Measurements from ENCODE around the gene HMG20B.

HMG20B gene

DNA sequence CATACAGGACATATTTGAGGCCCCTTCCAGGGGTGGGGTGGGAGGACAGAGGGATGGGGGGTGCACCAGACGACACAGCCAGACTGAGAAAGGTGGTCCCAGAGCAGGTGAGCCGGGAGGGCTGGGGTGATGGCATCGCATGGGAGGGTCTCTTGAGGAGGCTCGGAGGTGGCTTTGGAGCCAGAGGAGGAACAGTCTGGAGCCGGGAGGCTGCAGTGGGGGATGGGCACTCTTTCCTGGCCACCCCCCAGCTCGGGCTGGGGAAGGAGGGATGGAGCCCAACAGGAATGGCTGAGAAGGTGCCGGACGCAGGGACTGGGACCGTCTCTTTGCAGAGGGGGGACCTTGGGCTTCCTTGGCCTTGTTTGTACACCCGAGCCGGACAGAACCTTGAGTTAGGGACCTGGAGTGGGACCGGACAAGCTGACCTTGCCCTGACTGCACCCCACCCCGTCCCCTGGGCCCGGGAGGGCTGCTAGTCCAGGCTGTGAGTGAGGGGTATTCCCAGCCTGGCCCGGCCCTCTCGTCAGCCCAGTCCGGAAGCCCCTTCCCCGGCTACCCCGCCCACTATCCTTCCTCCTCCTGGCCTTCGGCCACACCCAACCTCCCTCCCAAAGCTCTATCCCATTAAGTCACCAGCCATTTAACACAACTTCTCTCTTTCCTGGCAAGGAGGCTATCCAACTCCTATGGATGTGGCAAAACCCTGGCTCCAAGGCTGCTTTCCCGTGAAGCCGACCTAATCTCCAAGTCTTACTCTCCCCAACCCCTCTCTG is 34.7 kb downstream of the HMG20B start:
- DNase-seq (ENCODE audit: low read depth in 2 of 2): no peak

DNA sequence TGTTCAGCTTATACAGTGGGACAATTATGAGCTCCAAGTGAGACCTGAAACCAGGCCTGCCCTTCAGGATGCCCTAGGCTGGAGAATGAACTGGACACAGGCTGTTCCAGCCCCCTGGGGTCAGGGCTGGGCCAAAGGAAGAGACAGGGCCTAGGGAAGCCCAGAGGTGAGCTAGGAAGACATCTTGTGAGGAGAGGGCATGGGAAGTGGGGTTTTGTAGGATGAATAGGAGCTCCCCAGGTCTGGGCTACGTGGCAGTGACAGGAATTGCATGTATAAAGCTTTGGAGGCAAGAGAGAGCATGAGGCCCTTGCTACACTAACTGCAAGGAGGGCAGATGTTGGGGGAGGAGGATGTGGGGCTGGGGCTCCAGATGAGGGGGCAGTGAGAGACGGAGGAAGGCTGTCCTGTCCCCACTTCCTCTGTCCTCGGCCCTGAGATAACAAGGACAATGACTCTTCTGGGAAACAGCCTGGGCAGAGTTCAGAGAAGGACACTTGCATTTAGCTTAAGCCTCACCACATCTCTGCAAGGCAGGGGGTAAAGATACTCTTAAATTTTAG is 35.4 kb downstream of the HMG20B start:
- no peak for DNase-seq (ENCODE audit: low read depth in 2 of 2)

DNA sequence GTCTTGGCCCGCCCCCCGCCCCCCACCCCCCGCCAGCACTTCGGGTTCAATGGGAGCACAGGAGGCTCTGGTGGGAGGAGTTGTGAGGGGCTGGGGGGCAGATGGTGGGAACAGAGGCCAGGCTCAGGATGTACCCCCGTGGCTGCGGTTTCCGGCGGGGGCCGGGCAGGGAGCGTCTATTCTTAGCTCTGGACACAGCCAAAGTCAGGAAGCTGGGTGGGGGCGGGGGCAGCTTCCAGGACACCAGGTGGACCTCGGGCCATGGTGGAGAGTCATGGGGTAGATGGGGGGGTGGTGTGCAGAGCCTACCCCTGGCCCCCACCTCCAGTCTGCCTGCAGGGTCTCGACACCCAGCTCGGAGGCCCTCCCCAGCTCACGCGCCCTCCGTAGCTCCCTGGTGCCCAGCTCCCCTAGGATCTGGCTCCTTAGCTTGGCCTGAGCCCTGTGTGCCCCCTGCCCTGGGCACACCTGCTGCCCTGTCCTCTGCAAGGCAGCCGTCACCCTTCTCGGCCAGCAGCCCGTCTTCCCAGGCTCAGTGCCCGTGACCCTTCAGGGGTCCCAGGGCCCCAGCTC is 36.1 kb downstream of the HMG20B start:
- no peak for DNase-seq (ENCODE audit: low read depth in 2 of 2)

DNA sequence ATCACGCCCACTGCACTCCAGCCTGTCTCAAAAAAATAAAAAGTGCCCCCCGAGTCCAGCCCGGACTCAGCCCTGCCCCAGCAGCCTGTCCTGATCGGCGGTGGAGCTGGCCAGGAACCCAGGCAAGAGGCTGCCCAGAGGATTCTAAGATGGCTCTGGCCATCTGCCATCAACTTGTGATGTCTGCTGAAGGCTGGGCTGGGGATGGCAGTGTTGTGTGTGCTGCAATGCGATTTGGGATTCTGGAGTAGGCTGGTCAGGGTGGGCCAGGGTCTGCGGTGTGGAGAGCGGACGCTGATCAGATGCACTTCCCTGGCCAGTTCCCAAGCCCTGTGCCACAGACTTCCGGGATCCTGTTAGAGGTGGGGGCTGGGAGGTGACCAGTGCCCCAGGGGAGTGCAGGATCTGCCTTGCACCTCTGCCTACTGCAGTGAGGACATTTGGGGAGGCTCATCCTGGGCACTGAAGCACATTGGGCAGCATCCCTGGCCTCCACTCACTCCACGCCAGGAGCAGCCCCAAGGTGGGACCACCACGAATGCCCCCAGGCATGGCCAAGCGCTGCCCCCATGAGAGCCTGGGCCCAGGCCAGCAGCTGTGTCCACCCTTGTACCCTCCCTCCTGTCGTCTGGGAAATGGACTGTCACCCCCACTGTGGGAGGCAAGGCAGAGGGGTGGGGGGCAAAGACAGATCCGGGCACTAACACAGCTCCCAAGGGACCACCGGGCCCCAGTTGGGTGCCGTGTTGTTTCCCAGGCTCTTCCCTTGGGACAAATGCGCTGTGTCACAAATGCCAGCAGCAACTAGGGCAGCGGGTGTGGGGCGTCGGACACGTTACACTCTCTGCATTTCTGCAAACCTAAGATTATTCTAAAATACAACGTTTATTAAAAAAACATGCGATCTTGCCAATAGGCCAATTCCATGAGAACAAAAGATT is 37.3 kb downstream of the HMG20B start:
- DNase-seq (ENCODE audit: low read depth in 2 of 2): no peak

DNA sequence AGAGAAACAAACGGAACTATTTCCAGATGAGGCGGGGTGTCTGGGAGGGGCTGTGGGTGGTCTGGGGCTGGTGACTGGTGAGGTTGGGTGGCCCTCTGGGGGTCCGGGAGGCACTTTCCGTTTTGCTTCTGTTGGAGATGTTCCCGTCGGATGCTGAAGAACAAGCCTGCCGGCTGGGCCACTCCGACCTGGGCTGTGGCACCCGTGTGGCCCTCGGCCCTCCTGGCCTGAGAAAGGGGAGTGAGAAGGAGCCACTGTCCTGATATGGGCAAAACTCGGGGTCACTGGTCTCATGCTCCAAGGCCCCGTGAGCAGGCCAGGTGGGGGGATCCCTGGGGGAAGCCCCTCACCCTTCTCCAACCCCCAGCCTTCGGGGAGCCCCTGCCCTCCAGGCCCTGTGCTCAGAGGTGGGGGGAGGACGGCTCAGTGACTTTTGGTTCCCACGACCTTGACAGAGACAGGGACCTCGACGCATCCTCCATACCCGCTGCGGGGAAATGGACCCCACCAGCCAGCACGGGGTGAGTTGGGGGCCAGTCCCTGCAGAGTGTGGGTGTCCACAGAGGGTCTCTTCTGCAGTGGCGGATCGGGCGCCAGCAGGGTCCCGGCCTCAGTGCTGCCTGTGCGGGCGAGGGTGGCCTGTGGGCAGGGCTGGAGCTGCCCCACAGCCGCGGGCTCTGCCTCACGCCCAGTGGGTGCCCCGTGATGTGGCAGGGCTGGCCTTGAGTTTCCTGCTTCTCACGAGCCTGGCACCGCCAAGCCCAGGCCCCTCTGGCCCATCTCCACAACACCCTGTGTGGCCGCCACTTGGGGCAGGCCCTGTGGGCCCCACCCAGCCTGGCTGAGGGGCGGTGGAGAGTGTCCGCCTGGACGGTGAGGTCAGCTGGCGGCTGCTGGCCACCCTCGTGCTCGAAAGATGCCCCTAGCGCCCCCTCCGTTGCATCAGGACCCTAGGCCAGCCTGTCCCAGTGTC is 38.3 kb downstream of the HMG20B start:
- DNase-seq (ENCODE audit: low read depth in 2 of 2): no peak

DNA sequence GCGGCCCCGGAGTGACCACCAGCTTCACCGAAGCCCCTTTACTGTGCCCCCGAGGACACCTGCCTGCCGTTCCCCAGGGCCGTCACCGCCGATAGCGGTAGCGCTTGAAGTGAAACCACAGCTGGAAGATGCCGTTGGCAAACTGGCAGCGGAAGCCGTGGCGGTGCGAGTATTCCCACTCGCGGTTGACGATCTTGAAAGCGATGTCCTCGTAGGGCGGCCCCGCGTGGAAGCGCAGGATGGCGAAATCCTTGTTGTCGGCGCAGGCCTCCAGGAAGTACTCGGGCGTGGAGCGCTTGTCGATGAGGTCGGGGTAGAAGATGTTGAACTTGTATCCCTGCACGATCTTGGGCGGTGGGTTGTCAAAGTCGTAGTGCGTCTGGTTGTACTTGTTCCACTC is 39.1 kb downstream of the HMG20B start:
- no peak for DNase-seq (ENCODE audit: low read depth in 2 of 2)

DNA sequence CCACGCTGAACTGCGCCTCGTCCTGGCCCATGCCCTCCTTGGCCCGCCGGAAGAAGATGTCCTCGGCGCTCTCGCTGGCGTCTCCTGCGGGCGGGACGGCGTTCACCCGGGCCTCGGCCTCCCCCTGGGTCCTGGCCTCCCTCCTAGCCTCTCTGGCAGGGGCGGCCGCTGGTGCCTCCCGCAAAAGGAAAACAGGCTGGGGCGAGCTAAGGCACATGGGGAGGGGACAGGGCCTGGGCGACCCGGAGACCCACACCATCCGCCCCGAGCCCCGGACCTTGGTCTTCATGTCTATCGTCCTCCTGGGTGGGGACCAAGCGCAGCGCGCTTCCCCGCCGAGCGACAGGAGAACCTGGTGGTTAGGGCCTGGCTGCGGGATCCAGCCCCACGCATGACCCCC is 39.6 kb downstream of the HMG20B start:
- DNase-seq (ENCODE audit: low read depth in 2 of 2): no peak

DNA sequence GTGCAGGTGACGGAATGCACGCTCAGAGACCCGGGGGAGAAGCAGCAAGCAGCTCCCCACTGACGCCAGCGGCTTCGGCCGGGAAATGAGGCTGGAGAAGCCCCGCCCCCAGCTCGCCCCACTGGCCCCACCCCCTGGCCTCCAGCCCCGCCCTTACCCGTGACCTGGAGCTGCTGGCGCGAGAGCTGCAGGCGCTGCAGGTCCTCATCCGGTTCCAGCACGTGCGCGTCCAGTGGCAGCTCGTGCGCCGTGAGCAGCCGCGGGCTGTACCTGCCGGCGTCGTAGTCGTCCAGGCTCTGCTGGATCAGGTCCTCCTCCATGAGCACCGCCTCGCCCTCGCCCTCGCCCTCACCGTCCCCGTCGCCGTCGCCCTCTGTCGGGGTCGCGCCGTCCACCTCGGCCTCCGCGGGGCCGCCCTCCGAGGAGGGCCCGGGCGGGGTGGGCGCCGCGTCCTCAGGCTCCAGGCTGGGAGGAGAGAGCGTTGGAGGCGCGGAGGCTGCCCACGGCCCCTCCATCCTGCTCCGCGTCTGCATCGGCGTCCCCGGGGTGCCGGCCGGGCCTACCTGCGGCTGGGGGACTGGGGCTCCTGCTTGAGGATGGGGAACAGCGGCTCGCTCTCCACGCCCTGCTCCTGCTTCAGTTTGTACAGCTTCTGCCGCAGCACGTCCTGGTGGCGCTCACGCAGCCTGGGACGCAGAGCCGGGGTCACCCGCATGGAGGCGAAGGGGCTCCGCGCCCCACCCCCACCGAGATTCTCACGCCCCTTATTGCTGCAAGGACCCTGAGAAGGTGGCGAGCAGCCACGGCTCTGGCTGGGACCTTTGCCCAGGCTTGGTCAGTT is 40.4 kb downstream of the HMG20B start:
- no peak for DNase-seq (ENCODE audit: low read depth in 2 of 2)

DNA sequence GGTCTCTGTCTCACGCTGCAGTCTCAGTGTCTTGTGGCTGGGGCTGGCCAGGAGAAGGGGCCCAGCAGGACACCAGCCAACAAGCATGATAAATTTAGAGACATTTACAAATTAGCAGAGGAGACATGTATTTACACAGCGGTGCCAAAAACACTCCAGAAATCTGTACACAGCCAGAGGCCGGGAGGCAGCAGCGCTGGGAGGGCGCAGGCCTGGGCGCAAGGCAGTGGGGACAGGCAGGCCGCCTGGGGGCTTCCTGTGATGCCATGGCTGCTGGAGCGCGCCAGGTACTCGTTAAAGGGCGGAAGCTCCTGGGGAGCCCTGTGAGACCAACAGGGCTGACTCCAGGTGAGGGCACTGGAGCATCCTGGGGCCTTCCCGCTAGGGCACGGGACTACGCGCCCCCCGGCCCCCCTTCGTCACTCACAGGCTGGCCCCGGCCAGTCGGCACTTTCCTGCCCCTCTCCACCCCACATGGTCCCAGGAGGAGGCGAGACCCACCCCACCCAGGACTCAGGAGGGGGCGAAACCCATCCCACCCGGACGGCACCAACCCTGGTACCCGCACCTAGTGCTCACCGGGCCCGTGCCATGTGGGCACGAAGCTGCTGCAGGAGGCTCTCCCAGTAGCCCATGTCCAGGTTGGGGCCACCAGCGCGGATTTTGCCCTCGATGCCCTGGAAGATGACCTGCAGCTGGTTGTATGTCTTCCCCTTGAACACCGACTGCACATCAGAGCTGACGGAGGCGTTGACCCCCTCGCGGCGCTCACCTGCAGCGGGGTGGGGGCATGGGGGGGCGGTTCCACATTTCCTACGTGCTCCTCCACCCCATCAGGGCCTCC is 41.3 kb downstream of the HMG20B start:
- DNase-seq (ENCODE audit: low read depth in 2 of 2): no peak

DNA sequence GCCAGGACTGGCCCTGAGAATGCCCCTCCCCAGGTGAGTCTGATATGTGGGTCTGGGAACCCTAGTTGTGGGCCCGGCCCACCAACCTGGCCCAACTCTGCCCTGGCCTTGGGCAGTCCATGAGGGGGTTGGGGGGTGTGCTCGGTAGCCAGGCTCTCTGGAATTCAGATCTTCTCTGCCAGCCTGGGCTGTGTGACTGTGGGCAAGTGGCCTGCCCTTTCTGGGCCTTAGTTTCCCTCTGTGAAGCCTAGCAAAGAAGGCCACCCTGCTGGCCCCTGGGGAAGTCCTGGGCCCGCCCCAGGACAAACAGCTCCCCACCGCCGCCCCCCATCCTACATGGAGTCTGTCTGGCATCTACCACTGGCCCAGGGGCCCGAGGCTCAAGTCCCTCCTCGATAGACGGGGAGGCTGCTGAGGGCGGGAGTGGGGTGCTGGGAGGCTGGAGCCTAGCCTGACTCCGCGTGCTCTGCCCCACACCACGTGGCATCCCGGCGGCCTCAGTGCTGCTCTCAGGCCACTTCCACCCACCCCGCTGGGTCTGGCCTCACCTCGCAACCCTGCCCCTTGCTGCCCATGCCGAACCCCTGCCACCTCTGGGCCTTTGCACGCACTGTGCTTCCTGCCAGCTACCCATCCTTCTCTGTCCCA is 42.2 kb downstream of the HMG20B start:
- no peak for DNase-seq (ENCODE audit: low read depth in 2 of 2)

DNA sequence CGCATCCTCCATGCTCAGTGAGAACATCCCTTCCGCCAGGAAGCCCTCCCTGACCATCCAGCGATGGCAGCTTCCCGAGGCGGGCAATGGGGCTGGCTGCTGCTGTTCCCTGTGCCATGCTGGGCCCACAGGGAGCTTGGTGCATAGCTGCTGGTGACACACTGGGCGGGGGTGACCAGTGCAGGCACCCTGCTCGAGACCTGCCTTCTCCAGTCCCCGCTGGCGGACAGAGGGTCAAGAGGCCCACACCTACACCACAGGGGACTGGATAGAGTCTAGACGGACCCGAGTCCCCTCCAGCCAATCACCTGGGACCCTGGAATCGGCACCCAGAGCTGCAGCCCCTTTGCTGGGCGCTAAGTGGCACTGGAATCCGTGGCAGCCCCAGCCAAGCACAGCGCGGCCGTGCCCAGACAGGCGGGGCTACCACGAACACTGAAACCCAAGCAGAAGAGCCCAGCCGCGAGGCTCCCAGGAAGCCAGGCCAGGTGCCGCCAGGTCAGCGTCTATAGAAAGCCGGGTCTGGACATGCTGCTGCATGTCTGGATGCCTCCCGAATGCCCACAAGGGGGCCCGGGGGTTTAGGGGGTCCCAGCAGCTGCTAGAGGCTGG is 42.9 kb downstream of the HMG20B start:
- no peak for DNase-seq (ENCODE audit: low read depth in 2 of 2)

DNA sequence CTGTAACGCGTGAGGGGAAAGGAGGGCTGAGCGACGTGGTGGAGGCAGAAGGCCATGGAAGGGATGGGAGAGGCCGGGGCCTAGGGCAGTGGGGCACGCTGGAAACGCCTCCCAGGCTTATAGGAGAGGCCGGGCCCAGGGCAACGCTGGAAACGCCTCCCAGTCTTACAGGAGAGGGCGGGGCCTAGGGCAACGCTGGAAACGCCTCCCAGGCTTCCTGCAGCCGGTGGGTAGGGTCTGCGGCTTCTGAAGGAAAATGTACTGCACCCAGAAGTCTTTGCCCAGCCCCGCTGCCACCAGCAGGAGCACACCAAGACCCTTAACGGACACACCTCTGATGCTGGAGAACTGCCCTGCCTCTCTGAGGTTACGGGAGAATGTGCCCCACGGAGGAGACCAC is 44.7 kb downstream of the HMG20B start:
- no peak for DNase-seq (ENCODE audit: low read depth in 2 of 2)

DNA sequence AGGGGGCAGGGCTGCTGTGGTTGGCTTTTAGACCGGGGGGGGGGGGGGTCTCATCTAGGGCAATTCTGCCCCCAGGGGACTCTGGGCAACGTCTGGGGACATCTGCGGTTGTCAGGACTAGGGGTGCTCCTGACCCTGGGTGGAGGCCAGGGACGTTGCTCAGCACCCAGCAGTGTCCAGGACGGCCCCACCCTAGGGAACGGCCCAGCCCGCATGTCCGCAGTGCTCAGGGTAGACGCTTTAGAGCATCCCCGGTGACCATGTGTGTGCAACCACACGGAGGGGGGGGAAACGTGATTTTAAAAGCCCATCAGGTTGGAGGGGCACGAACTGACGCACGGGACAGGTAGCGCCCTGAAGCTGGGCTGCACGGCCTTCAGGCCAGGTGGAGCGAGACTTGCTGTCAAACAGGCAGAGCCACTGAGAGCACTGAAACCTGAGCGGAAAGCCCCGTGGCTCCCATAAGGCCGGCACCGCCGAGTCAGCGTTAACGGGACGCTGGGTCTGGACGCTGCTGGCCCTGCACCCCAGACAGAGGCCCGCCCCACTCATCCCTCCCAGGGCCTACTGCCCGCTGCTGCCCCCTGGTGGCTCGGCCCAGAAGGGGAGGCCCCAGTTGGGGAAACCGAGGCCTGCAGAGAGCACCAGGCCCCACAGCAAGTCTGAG is 45.5 kb downstream of the HMG20B start:
- DNase-seq (ENCODE audit: low read depth in 2 of 2): no peak

DNA sequence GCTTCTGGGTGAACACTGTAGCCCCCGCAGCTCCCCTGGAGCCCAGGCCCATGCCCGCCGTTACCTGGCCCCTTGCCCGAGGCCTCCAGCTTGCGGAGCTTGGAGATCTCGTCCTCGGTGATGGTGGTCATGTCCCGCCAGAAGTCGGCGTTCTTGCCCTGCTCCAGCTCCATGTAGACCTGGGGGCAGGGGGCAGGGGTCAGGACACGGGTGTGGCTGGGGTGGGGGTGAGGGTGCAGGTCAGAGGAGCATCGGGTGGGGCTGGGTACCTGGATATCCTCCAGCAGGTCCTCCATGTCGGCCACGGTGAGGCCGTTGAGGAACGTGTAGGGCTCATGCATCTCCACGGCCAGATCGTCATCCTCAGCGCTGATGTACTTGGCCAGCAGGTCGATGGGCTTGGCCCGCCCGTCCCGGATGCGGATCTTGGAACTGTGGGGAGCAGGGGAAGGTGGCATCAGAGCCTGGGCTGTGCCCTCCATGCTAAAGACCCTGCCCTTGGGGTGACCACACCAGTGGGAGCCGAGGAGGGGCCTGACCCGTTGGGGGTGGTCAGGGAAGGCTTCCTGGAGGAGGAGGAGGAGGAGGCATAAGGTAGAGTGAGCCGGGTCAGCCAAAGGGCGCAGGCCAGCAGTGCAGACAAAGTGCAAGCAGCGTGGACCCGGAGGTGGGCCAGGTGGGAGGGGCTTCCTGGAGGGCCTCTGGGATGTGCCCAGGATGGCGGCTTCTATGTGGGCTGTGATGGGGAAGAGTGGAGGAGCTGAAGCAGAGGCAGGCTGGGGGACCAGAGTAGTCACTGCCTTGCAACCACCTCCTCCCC is 46.3 kb downstream of the HMG20B start:
- DNase-seq (ENCODE audit: low read depth in 2 of 2): no peak

DNA sequence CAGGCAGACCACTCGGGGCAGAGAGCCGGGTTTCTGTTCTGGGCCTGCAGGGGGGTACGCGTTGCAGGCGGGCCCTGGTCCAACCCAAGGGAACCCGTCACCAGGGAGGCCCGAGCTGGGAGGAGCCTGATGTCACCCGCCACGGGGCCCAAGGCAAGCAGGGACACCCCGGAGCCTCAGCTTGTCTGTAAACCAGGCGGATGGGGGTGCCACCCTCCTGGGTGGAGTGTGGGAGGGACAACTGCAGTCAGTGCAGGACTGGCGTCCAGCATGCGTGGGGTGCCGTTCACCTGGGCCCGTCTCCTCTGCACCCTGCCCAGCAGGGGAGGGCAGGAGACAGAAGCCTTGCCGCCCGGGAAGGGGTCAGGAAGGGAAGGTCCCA is 46.9 kb downstream of the HMG20B start:
- DNase-seq (ENCODE audit: low read depth in 2 of 2): no peak

DNA sequence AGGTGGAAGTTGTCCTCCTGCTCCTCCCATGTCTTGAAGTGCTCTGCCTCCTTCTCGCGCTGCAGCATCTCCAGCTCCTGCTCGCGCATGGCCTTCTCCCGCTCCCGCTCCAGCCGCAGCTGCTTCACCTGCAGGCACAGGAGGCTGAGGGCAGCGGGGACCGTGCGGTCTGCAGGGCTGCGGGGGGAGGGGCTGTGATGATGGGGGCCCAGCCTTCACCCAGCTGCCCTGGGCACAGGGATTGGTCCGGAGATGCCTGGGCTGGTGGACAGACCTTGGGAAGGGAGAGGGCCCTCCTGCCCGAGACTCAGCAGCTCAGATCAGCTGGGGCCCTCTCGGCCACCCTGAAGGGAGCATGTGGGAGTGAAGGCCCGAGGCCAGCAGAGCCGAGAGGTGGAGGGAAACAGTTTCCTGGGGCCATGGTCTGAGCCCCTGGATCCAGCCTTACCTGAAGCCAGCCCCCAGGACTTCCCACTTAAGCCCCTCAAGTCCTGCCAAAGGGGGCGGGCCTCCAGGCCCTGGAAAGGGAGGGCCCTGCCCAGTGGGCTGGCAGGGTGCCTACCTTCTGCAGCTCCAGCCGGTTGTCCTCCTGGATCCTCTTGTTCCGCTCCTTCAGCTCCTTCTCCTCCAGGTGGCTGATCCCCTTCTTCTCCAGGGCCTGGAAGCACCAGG is 47.5 kb downstream of the HMG20B start:
- DNase-seq (ENCODE audit: low read depth in 2 of 2): no peak
